HG03045 (cell line): ENCODE results near the gene ZBP1.

Experiments used
- ATAC-seq: cut with Tn5 transposase; IDR thresholded peaks from one replicate; pipeline ENCODE4 v1.9.1; 2021; ENCODE audit warnings: mild to moderate bottlenecking, moderate library complexity; ENCODE audit not compliant: unreplicated experiment

ZBP1 gene

DNA sequence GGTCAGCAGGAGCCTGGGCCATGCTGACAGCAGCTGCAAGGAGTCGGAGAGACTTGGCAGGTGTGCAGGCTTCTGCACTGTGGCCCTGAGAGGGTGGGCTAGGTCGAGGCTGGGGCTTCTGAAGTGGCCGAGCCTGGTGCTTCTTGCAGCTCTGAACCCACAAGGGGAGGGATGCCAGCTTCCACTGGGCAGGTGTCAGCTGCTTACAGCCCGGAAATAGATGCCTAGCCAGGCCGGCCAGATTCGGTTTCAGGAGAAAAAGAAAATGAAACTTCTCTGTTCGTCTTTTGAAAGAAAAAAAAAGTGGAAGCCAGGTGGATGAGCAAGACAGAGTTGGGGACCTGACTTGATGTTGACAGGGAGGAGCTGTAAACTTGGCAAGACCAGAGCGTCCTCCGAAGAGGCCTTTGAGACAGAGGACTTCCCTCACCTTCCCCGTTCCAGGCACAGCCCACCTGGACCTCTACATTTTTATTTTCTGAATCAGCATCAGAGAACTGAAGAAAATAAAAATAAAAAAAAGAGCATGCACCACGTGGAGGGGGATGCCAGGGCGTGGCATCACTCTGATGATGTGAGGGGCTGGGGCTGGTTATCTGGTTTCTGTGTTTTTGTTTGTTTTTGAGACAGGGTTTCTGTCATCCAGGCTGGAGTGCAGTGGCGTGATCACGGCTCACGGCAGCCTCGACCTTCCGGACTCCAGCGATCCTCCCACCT, at the start of gene ZBP1:
TSS of gene ZBP1 (minus strand) at position 153 of the 717 bp plus-strand sequence. CDS start at position 22, 131 bp downstream.
- peak; percentile 67 for ATAC-seq

DNA sequence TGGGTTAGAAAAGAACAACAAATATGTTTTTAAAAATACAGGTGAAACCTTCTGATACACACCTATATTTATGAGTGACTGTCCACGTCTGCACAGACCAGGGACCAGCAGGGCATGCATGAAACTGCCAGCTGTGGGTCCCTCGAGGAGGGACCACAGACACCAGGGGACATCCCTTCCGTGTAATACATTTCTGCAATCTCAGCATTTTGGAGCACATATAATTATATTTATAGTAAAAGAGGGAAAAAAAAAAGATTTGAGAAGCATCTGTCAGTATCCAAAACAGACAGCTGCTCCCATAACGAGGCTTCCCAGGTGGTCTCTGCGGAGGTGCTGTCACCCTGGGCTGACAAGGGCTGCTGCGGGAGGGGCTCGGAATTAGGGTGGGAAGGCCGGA, 49.4 kb upstream of the ZBP1 start:
- no peak for ATAC-seq

GRCh38 chr20:57667924-57668782, 47.9 kb upstream of the ZBP1 start:
- no peak for ATAC-seq

DNA sequence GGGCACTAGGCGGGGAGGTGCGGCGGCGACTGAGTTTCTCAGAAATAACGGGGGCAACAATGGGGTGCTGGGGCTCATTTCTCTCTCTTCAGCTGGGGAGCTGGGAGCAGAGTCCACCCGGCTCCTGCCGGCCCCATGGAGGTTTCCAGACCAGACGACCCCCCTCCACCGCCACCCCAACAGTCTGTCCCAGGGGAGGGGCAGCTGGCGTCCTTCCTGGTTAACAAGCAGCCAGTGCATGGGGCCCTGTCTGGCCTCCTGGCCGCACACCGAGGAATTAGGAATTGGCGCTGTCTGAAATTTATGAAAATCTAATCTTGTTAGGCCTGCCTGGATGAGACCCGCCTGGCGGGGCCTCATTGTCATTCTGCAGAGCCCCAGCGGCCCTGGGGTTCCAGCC, 47.2 kb upstream of the ZBP1 start:
- no peak for ATAC-seq

- no peak for ATAC-seq
These were observed 46.6 kb upstream of the ZBP1 start for GRCh38 chr20:57666834-57667157.

DNA sequence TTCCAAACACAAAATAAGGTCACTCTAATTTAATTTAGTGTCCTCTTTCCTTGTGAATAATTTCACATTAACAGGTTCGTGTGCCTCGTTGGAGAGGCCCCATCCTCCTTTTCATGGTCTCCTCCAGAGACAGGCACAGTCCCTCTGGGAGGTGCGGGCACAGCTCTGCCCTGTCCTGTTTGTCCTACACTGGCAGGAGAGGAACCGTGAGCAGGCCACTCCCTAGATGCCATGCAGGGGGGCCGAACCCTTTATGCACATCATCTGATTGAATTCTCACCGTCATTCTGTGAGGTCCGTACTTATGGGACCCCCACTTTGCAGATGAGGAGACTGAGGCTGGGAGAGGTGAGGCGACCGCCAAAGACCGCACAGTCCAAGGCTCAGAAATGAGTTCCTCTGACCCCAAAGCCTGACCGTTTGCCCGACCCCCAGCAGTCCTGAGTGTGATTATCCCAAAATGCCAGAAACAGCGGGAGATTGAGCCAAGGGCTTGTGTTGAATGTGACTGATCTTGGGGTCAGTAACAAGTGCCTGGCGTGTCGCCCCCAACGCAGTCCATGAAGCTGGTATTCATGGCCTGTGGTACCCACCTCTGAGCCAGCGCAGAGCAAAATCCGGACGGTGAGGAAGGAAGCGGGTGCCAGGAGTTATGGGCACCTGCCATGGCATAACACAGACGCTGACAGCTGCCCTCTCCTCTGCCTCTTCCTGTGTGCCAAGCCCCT, 46.0 kb upstream of the ZBP1 start:
- ATAC-seq: no peak

DNA sequence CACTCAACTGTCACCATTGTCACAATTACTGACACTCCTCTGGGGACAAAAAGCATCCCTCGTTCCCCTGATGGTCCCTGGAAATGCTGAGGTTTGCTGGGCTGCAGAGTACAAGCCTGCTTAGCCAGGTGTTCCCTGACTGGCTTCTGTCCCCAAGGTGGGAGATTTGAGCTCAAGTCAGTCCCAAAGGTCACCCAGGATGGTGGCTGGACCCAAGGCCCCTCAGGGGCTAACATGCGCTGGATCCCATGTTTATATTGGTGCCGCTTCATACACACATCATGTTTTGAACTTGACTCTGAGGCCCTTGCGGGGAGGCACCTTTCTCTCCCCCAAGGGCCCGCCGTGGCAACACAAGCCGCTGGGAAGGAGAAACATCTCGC, 45.4 kb upstream of the ZBP1 start:
- ATAC-seq: no peak

- no peak for ATAC-seq
These were observed 44.8 kb upstream of the ZBP1 start for GRCh38 chr20:57664924-57665588.

GRCh38 chr20:57664476-57664875, 44.2 kb upstream of the ZBP1 start:
- no peak for ATAC-seq

- no peak for ATAC-seq
These were observed 43.6 kb upstream of the ZBP1 start for GRCh38 chr20:57663681-57664451.

DNA sequence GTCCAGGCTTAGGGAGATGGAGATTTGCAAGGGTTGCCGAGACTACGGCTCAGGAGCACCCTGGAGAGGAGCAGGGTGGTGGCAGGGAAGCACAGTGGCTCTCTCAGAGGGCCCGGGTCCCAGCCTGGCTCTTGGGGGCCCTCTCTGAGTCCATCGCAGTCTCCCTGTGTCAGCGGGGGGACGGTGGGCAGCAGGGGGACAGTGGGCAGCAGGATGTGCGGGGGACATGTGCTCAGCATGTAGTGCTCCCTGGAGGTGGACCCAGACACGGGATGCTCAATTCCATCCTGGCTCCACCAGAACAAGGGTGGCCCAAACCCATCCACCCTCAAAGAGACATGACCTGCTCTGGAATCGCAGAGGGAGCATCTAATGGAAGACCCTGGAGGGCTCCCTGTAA, 43.0 kb upstream of the ZBP1 start:
- no peak for ATAC-seq

GRCh38 chr20:57662456-57663240, 42.4 kb upstream of the ZBP1 start:
- no peak for ATAC-seq

DNA sequence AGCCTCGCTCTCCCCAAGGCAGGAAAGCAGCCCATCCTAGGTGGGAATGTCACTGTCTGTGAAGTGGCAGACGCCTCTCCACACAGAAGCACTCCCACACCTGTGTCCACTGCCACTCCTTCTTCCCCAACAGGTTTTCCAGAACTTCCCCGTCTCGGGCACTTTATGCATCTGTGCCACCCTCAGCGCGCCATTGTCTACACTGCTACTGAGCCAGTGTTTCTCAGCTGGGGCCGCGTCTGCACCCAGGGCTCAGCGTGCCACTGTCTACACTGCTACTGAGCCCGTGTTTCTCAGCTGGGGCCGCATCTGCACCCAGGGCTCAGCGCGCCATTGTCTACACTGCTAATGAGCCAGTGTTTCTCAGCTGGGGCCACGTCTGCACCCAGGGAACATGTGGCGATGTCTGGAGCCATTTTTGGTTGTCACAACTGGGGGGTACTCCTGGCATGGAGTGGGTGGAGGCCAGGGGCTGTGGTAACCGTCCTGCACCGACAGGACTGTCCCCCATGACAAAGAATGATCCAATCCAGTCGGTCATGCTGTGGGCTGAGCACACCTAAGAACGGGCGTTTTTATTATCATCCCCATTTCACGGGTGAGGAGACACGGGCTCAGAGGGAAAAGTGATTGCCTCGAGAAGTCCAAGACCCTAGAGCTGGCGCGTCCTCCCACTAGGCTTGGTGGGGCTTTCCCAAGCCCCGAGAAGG, 41.7 kb upstream of the ZBP1 start:
- ATAC-seq: no peak

- no peak for ATAC-seq
These were observed 40.9 kb upstream of the ZBP1 start for GRCh38 chr20:57660922-57661745.

- no peak for ATAC-seq
These were observed 40.1 kb upstream of the ZBP1 start for GRCh38 chr20:57660181-57660921.

- no peak for ATAC-seq
These were observed 39.4 kb upstream of the ZBP1 start for GRCh38 chr20:57659517-57660180.
